ACC112 (cell line): Measurements from ENCODE around the gene BCL2L2.

Source experiments
- H2AFZ ChIP-seq: fragments of 200-600 bp; sonication (generic); one replicate; pipeline ENCODE4 v1.6.0; 2017; ENCODE audit warnings: antibody characterized with exemption, low read length; ENCODE audit not compliant: unreplicated experiment
- H3K27ac ChIP-seq: fragments of 200-600 bp; sonication (generic); 2 replicates; pipeline ENCODE4 v1.5.1; 2014; ENCODE audit warnings: low read depth, mild to moderate bottlenecking, antibody characterized with exemption, low read length, moderate library complexity
- H3K27me3 ChIP-seq: fragments of 200-600 bp; sonication (generic); 2 replicates; pipeline ENCODE4 v1.6.1; 2014; ENCODE audit warnings: mild to moderate bottlenecking, antibody characterized with exemption, low read length, moderate library complexity, mixed read lengths; ENCODE audit not compliant: insufficient read depth
- H3K36me3 ChIP-seq: fragments of 200-600 bp; sonication (generic); 2 replicates; pipeline ENCODE4 v1.6.1; 2016; ENCODE audit warnings: mild to moderate bottlenecking, antibody characterized with exemption, low read length, moderate library complexity, mixed read lengths; ENCODE audit not compliant: insufficient read depth
- H3K4me1 ChIP-seq: fragments of 200-600 bp; sonication (generic); one replicate; pipeline ENCODE4 v1.6.1; 2016; ENCODE audit warnings: low read length, mixed read lengths; ENCODE audit not compliant: insufficient read depth, unreplicated experiment, control insufficient read depth
- H3K4me3 ChIP-seq: fragments of 200-600 bp; sonication (generic); 2 replicates; pipeline ENCODE4 v1.5.1; 2014; ENCODE audit warnings: mild to moderate bottlenecking, low read depth, low read length
- H3K79me2 ChIP-seq: fragments of 200-600 bp; sonication (generic); one replicate; pipeline ENCODE4 v1.6.0; 2016; ENCODE audit warnings: low read length; ENCODE audit not compliant: control insufficient read depth, unreplicated experiment, insufficient read depth

The BCL2L2 gene

GRCh38 chr14:23359167-23359626, 52.6 kb downstream of the BCL2L2 start:
- peaks cover 11% of the 10 kb centered on the region for H3K4me1 ChIP-seq
- no peaks in the 10 kb centered on the region for H3K36me3 ChIP-seq
- H3K4me3 ChIP-seq = no peak overlapping the region
- H3K79me2 ChIP-seq = peaks cover 8% of the 10 kb centered on the region
- H3K27ac ChIP-seq = no peak overlapping the region
- H2AFZ ChIP-seq = no peak overlapping the region
- no peaks in the 10 kb centered on the region for H3K27me3 ChIP-seq

GRCh38 chr14:23359722-23360447, 53.3 kb downstream of the BCL2L2 start:
- peaks cover 11% of the 10 kb centered on the region for H3K4me1 ChIP-seq
- peaks cover 15% of the 10 kb centered on the region for H3K79me2 ChIP-seq
- H3K4me3 ChIP-seq = no peak overlapping the region
- no peak overlapping the region for H3K27ac ChIP-seq
- H3K27me3 ChIP-seq = no peaks in the 10 kb centered on the region
- H3K36me3 ChIP-seq = no peaks in the 10 kb centered on the region
- no peak overlapping the region for H2AFZ ChIP-seq

- Histone ChIP-seq H3K4me1 (peaks cover 11% of the 10 kb centered on the region), H2AFZ (no peak overlapping the region), H3K4me3 (no peak overlapping the region), H3K36me3 (no peaks in the 10 kb centered on the region), H3K27me3 (no peaks in the 10 kb centered on the region), H3K27ac (no peak overlapping the region; the same call in 1 of the 2 replicates), H3K79me2 (peaks cover 16% of the 10 kb centered on the region)
Observed at GRCh38 chr14:23360496-23360895, 53.9 kb downstream of the BCL2L2 start.

GRCh38 chr14:23361320-23361719, 54.7 kb downstream of the BCL2L2 start:
- Histone ChIP-seq H3K4me1 (peaks cover 11% of the 10 kb centered on the region), H2AFZ (no peak overlapping the region), H3K79me2 (peaks cover 16% of the 10 kb centered on the region), H3K27ac (peak overlapping the region; percentile 74), H3K4me3 (no peak overlapping the region), H3K36me3 (no peaks in the 10 kb centered on the region), H3K27me3 (no peaks in the 10 kb centered on the region)
